ENCODE data around the gene SCRN1.

GRCh38 chr7:29896685-29897411 lies 92.8 kb downstream of the SCRN1 start:
- TF ChIP-seq CTCF (conservative IDR thresholded peaks at IDR 0.05; ENCODE audit: low read depth, low read length) (no peak), EZH2phosphoT487 (IDR thresholded peaks at IDR 0.05; ENCODE audit: borderline replicate concordance, low read length) (no peak), EZH2 (IDR thresholded peaks at IDR 0.05; ENCODE audit: low read length, unreplicated experiment) (no peak)
